NCI-H1105 treated with DMSO at 0.1 percent for 48 hours (cell line): Measurements from ENCODE around the gene ZDHHC4.

Experiments
- DNase-seq: peaks from one replicate; lab custom pipeline; 2025; lab: John Stamatoyannopoulos, UW

ZDHHC4 gene

DNA sequence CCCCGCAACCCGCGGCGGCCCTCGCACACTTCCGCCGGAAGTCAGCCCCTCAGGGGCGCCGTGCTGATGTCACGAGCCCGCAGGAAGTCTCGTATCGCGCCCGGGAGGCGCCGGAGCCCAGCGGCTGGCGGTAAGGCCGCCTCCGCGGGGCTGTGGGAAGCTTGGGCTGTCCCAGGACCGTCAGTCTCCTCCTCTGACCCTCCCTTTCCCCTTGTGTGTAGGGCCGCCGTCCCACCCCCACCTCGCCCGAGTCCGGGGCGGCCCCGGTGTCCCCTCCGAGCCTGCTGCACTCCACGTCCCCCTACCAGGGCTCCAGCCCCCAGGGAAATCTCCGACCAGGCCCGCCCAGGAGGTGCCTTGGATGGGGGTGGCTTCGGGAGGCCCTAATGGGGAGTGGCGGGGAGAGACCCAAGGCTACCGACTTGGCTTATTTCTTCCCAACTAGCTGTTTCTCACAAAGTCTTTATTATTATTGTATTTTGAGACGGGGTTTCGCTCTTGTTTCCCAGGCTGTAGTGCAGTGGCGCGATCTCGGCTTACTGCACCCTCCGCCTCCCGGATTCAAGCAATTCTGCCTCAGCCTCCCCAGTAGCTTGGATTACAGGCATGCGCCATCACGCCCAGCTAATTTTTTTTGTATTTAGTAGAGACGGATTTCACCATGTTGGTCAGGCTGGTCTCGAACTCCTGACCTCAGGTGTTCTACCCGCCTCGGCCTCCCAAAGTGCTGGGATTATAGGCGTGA, at the start of gene ZDHHC4:
Gene ZDHHC4 (plus strand): TSS at position 86 of the 745 bp plus-strand sequence. CDS start 3,108 bp downstream, outside the sequence.
- peak; percentile 82 for DNase-seq

DNA sequence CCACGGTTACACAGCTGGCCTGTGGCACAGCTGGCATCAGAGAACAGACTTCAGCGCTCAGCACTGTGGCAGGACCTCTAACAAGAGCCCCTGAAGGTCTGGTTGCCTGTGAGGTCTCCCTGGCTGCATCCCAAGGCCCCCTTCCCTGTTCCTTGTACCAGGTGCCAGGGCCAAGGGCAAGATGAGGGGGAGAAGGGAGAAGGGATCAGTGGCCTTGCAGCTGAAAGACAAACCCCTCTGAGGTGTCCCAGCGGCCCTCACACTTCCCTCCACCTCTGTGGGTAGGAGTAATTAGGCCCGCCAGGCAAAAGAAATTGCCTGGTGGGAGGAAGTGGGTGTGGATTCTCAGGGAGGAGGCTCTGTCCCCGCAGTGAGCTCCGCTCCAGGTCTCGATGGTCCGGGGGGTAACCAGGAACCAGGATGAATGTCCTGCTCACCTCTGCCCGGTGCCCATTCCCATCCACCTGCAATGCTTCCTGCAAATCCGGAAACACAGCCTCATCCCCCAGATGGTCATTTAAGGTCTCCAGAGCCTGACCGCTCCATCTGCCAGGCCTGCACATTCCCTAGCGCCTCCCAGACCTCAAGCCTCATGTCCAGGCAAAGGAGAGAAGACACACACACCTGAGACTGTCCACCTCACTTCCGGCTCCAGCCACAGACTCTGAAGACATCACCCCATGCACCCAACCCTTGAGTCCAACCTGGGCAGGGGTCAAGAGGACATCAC, 48.7 kb upstream of the ZDHHC4 start:
- no peak for DNase-seq

DNA sequence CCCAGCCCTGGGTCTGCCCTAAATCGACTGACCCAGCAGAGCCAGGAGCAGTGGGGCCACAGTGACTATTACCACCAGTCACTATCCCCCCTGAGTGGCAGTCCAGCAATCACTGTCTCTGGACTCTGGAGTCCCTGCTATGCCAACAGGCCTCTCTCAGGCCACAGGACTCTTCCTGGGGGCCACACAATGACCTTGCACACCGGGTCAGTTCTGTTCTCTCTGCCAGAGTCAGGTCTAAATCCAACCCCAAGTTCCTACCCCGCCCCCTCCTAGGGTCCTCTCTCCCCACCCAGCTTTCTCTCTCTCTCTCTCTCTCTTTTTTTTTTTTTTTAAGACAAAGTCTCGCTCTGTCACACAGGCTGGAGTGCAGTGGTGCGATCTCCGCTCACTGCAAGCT, 47.6 kb upstream of the ZDHHC4 start:
- DNase-seq = no peak

DNA sequence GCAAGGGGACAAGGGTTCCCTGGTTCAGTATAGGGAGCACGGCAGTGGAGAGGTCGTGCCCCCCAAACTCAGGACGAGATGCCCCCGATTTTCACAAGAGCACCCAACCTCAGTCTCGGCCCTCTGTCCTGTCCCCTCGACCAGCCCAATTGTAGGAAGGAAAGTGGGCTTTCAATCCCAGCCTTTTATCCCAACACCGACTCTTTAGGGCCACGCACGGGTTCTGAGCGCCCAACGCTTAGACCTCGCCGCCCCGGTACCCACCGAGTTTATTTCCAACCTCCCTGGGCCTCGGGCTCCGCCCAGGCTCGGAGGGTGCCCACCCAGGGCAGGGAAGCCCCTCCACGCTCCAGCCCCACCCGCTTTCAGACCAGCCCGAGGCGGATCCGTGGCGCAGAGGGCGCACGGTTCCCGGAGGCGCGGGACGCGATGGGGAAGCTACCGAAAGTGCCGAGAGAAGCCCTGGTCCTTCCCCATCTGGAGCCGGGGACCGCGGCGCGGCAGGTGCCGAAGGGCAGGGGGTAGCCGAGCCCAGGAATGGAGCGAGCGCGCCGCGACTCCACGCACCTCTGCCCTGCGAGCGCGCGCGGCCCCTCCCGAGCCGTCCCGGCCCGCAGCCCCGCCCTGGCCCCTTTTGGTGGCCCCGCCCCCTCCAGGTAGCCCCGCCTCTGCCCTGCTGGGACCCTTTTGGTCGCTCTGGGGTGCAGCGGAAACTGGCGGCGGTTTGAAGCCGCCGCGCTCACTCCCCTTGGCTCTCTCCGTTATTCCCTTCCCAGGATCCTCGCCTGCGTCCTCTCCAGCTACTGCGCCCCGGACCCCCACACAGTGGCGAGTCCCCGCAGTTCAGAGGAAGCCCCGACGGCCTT, 46.4 kb upstream of the ZDHHC4 start:
- DNase-seq = peak; percentile 17

DNA sequence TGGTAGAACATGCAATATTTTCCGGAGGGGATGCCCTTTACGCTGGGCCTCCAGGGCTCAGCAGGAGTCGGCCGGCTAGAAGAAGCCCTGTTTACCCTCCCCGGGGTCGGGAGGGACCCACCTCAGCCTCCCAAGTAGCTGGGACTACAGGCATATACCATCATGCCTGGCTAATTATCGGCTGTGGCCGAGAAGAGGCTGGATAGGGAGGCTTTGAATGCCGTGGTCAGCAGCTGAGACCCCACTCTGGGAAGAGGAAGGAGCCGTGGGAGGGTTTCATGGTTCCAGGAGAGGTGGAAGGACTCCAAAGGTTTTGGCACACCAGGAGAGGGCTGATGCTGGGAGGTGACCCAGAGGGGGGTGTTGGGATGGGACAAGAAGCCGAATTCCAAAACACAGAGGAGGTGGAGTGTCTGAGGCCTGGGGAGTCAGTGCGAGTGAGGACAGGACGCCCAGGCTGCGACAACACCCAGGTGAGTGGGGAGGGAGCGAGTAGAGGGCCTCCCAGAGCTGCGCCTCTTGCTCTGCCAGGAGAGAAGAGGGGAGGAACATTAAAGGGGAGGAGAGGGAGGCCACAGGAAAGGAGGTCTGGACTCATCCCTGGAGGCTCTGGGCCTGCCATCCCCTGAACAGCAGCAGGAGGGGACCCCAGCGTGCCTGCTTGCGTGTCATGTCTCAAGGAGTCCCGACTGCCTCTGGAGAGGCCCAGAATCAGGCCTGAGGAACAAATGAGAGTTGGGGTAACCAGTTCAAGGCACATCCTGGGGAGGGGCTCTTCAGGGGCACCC, 45.6 kb upstream of the ZDHHC4 start:
- DNase-seq = no peak

DNA sequence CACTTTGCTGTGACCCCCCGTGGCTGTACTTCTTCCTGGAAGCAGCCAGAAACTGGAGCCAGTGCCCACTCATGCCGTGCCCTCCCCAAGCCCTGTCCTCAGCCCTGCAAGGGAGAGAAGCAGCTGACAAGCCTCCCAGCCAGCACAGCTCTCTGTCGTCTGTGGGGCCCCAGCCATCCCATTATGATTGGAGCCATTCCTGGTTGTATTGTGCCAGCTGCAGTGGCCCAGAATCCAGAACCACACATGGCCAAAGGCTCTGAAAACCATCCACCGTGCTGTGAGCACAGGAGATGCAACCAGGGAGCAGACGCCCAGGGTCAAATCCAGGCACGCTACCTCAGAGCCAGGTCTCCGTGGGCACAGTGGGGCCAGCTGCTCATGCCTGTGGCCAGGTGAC, 44.7 kb upstream of the ZDHHC4 start:
- no peak for DNase-seq

DNA sequence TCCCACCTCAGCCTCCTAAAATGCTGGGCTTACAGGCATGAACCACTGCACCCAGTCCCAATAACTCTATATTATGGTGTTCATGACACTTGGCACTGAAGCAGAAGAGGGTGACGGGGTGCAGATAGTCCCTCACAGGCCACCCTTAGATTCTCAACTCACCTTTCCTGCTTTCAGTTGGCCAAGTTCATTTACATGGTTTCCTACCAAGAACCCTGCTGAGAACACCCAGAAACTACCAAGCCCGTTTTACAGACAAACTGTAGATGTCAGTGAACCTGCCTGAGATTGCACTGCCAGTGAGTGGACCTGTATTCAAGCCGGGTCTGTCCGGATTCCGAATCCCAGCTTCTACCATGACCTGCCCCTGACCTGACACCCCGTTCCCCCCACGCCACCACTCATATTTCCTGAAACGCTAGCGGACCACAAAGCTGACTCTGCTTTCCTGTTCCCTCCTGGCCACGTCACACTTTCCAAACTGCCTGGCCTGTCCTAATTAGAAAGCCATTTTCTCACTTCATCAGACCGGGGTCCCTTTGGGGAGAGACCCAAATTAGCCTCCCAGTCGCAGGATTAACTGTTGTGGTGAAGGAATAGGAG, 43.3 kb upstream of the ZDHHC4 start:
- no peak for DNase-seq

DNA sequence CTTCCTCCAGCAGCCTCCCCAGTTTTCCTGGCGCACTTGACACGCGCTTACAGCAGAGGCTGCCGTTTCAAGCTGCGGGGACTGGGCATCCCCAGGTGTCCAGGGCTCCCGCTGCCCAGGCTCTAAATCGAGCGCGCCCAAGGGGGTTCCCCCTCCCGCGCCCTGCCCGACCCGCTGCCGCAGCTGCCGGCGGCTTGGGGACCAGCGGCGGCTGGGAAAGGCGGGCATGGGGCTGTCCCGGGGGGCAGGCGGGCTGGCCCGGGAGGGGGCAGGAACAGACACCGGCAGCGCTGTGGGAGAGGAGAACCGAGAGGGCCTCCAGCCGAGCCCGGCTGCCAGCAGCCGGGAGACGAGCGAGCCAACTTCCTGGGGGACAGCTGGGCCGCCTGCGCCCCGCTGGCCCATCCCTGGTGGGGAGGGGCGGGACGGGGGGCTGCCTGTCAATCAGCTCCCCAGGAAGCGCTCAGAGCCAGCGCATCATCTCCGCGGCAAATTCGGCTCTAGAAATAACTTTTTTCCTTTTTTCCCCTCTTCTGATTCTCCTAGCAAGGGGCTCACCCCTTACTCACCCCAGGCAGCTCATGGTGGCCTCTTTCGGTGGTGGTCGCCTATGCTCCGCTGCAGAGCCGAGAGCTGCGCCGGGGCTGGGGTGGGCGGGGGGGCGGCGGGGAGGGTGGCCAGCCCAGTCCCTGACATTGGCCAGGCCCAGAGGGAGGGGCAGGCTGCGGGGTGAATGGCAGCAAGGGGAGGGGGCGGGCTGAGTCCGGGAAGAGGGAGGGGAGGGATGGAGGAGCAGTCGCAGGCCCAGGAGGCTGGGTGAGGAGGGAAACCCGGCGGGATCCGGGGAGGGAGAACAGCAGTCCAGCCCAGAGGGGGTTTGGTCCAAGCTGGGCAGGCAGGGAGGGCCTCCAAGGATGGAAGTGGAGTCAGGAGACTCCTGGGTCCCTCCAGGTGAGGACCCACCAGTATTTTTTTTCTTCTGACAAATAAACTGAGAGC, 40.7 kb upstream of the ZDHHC4 start:
- peak; percentile 59 for DNase-seq

DNA sequence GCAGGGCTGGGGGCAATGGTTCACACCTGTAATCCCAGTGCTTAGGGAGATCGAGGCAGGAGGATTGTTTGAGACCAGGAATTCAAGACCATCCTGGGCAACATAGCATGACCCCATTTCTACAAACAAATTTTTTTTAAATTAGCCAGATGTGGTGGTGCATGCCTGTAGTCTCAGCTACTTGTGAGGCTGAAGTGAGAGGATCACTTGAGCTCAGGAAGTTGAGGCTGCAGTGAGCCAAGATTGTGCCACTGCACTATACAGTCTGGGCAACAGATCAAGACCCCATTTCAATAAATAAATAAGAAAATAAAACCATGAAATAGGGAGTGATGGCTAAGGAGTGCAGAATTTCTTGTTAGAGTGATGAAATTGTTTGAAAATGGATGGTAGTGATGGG, 34.9 kb upstream of the ZDHHC4 start:
- DNase-seq = no peak

DNA sequence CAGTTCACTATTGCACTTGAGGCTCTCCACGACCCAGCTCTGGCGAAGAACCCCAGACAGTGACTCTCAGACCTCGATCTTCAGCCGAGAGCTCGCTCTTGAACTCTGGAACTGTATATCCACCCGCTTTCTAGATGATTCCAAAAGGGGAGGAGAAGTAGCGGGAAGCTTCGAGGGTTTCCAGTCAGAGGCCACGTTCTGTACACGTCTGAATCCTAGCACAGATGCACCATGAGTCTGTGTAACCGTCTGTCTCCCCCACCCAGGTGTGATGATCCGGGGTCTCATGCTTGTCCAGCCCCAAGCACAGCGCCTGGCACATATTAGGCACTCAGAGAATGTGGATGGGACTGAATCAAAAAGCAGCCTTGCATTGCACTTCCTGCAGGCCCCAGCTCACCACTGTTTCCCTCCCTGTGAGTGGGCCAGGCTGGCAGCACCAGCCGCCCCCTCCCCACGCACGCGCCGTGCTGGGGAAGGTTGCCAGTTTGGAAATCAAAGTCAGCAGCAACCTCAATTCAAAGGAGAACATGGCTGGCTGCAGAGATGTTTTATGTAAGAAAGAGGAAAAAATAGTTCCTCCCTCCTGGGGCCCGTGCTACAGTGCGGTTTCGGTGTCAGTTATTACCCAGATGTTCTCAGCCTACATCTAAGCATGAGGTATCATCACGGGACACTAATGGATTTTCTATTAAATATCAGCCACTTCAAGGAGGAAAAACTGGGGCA, 31.7 kb upstream of the ZDHHC4 start:
- DNase-seq = no peak

DNA sequence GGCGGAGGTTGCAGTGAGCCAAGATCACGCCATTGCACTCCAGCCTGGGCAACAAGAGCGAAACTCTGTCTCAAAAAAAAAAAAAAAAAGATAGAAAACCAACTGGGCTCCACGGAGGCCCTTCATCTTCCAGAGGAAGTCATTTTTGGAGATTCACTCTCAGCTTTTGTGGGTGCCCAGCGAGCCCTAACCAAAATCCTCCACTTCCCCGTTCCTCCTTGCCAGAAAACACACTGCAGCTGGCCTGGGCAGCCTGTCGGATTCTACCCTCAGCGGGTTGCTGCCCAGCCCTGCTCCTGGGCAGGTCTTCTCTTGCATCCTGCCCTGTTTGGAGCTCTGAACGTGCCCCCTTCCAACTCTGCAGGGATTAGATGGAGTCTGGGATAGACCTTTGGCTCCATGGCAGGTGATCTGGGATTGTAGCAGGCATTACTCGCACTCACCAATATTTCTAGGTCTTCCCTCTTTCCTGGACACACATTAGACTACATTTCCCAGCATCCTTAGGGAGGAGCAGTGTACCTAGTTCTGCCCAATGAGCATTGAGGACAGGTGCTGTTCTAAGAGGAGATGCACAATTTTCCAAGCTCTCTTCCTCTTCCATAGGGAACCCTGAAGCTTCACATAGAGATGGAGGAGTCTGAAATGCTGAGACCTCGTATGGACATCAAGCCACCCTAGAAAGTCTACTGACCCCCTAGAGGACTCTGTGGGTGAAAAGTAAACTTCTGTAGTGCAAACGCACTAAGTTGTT, 30.6 kb upstream of the ZDHHC4 start:
- no peak for DNase-seq

DNA sequence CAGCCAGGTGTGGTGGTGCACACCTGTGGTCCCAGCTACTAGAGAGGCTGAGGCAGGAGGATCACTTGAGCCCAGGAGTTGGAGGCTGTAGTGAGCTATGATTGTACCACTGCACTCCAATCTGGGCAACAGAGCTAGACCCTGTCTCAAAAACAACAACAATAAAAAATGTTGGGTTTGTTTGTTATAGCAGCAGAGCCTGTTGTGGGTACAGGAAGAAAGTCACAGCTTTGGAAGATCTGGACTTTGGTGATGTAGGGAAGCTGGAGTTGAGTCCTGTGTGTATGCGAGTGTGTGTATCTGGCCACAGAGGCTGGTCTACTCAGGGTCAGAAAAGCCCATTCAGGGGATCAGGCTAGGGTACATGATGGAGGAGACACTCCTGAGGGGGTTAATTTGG, 29.9 kb upstream of the ZDHHC4 start:
- no peak for DNase-seq

DNA sequence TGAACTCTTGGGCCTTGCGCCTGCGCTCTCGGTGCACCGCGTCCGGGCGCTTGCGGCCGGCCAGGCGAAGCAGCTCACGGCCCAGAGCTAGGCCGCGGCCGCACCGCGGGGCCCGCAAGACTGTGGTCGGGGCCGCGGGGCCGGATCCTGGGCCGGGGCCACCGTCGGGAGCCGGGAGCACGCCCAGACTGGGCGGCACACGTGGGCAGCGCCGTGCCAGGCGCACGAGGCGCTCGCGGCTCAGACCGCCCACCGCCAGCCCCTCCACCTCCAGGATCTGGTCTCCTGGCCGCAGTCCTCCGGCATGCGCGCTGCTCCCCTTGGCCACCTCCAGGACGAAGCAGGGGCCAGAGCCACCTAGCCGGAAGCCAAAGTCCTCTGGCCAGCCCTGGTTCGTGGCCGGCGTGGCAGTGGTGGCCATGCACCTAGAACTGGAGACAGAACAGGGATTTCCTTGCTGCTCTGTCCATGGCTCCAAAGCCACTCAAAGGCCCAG, 26.2 kb upstream of the ZDHHC4 start, which contains the start of gene GRID2IP:
Gene GRID2IP (minus strand): TSS at position 446 of the 496 bp plus-strand sequence. CDS start 25 bp downstream, at position 421.
- DNase-seq = no peak

DNA sequence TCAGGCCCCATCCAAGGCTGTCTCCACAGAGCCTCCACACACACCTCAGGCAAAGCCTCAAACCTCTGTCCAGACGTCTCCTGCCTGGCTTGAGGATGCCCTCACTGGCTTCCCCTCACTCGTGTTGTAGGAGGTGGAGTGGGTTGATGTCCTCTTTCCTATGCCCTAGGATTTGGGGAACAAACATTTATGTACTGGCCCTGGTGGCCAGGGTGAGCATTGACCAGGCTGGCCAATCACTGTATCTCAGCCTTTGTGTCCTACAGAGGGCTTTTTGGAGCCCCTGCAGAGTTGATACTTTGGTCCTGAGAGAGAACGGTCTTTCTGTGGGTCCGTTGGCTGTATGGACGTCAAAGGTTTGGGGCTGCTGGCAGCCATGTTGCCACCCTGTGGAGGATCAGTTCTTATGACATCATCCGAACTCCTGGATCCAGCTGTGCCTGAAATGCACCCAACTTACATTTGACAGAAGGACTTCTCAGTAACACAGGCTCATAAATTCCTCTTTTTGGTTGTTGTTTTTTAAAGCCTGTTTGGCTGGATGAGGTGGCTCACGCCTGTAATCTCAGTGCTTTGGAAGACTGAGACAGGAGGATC, 23.7 kb upstream of the ZDHHC4 start:
- DNase-seq = no peak

DNA sequence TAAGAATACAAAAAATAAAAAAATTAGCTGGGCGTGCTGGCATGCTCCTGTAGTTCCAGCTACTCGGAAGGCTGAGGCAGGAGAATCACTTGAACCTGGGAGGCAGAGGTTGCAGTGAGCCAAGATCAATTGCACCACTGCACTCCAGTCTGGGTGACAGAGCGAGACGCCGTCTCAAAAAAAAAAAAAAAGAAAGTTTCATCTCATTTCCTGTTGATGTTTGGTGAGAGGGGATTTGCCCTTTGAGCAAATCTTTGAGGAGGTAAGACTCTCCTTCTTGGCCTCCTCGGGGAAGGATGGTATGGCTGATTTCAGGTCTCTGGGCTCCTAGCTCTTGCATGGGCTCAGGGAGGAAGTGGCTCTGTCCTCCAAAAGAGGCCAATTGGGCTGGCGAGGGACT, 22.4 kb upstream of the ZDHHC4 start:
- no peak for DNase-seq

DNA sequence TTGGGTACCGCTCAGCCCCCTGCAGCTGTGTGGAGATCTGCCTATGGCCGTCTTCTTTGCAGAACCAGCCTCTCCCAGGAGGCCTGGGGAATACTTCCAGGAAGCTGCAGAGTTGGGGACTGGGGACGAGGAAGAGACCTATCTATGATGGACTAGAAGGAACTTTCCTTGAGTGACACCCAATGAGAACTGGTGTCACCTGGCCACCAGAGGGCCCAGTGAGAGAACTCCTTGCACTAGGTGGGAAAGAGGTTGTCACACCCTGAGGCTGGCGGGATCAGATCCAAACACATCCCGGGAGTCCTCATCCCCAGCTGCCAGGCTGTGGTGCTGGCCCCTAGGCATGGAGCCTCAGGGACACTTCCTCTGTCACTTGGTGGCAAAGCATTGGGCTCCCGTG, 21.1 kb upstream of the ZDHHC4 start:
- DNase-seq = no peak

DNA sequence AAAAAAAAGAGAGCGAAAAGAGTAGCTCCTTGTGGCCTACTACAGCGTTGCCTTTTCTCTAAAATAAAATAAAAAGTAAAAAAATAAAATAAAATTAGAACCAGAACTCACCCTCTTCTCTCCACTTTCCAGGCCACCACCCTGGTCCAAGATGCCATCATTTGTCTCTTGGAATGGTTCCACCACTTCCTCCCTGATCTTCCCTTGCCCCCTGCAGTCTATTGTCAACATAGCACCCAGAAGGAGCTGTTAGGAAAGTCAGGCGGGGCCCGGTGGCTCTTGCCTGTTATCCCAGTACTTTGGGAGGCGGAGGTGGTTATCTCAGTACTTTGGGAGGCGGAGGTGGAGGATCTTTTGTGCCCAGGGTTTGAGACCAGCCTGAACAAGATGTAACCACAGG, 18.4 kb upstream of the ZDHHC4 start:
- peak; percentile 23 for DNase-seq

DNA sequence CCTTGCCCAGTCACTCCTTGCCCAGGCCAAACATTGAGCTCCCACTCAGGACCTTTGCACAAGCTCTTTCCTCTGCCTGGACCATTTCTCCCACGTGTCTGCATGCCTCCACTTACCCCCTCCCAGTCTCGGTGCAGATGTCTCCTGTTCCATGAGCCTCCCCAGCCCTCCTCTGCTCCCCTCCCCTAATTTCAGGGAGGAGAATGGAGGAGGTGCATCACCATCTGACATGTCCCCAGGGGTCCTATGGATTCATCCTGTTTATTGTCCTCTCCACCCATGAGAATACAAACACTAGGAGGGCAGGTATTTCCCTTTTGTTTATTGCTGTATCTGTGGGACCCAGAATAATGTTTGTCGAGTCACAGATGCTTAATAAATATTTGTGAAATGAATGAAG, 17.4 kb upstream of the ZDHHC4 start:
- no peak for DNase-seq
